Small intestine (tissue), 7 donors: ENCODE results near the gene NET1. TPM values are rescaled to one million over a fixed set of nuclear protein-coding genes. Genes with fewer than 3 reads are reported as not detected.

Source experiments
- DNase-seq, 2 donors: peaks; one replicate each; pipeline versions ENCODE4 v3.0.0 to v3.0.0-alpha.2; 2013
- FAIRE-seq: peaks from 2 replicates; lab custom pipeline; 2012; peaks lifted over from hg19 to GRCh38; lab: Jason Lieb, UNC
- H3K27ac ChIP-seq, 3 donors: one replicate each; pipeline ENCODE4 v1.5.1; 2013; ENCODE audit warnings: low read length in 2 of 3, mild to moderate bottlenecking in 2 of 3, control low read depth in 1 of 3, inconsistent platforms in 1 of 3, low read depth in 1 of 3, moderate library complexity in 1 of 3
- H3K27me3 ChIP-seq, 3 donors: one replicate each; pipeline ENCODE4 v1.6.1; 2013; ENCODE audit warnings: low read length in 3 of 3, inconsistent platforms in 1 of 3; ENCODE audit not compliant: control insufficient read depth in 3 of 3, insufficient read depth in 3 of 3
- H3K36me3 ChIP-seq, 3 donors: one replicate each; pipeline ENCODE4 v1.6.1; 2013; ENCODE audit warnings: low read length in 3 of 3, inconsistent platforms in 1 of 3, low read depth in 1 of 3, mild to moderate bottlenecking in 1 of 3, moderate library complexity in 1 of 3; ENCODE audit not compliant: control insufficient read depth in 3 of 3, insufficient read depth in 2 of 3
- H3K4me1 ChIP-seq, 3 donors: one replicate each; pipeline ENCODE4 v1.6.1; 2013; ENCODE audit warnings: low read length in 2 of 3, inconsistent platforms in 1 of 3, low read depth in 1 of 3, mild to moderate bottlenecking in 1 of 3, moderate library complexity in 1 of 3; ENCODE audit not compliant: control insufficient read depth in 3 of 3, insufficient read depth in 2 of 3
- H3K4me3 ChIP-seq, 3 donors: one replicate each; pipeline ENCODE4 v1.5.1; 2013; ENCODE audit warnings: low read length in 3 of 3, control low read depth in 1 of 3, inconsistent platforms in 1 of 3, low read depth in 1 of 3, mild to moderate bottlenecking in 1 of 3, moderate library complexity in 1 of 3
- H3K9me3 ChIP-seq, 2 donors: one replicate each; pipeline ENCODE4 v1.6.1; 2013; ENCODE audit warnings: low read depth in 1 of 2, low read length in 1 of 2; ENCODE audit not compliant: control insufficient read depth in 2 of 2, insufficient read depth in 1 of 2
- WGBS, 3 donors: extraction: QIAGEN DNeasy Blood & Tissue Kit; methylation state at CpG; one replicate each; pipeline ENCODE4 v1.1.7; 2013; 5-methylcytosine and 5-hydroxymethylcytosine counted together
- polyA plus RNA-seq, 4 donors: library from polyadenylated mRNA; stranded (reverse) in 3 of 4; unstranded in 1 of 4; fragments of 200-250 nt in 3 of 4; fragments of 120-200 nt in 1 of 4; gene quantifications; one replicate each; pipeline versions ENCODE4 v1.2.1 to v1.2.3, GENCODE V29; 2013
- donor health status: healthy with polysubstance abuse.
- donor health status: control.
- donor health status: control.
- donor health status: Bipolar disorder and iron deficiency.
- donor health status: healthy.

Gene NET1
- polyA plus RNA-seq, 4 donors = 58.0 to 187 (median 140) TPM

DNA sequence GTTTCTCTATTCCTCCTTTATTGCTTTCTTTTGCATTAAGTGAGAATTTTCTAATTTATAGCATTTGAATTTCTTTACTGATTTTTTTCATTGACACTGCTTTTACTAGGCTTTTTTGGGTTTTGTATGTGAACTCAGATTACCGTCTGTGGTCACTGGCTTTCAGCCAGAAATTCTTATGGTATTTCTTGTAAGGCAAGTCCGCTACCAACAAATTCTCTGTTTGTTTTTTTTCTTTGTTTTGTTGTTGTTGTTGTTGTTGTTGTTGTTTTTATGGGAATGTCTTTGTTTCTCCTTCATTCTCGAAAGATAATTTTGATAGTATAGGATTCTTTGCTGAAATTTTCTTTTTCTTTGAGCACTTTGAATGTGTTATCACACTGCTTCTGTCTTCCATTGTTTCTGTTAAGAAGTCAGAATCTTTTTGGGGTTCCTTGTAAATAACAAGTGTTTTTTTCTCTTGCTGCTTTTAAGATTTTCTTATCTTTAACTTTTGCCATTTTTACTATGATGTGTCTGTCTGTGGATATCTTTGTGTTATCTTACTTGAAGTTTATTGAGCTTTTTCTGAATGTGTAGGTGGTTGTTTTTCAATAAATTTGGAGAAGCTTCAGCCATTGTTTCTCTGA, 7.2 kb downstream of the NET1 start:
- Histone ChIP-seq H3K4me1 (peaks cover 0 to 1% (median 0%) of the 10 kb centered on the region in 3 donors), H3K4me3 (no peak overlapping the region), H3K27me3 (no peaks in the 10 kb centered on the region), H3K27ac (no peak overlapping the region), H3K36me3 (no peaks in the 10 kb centered on the region), H3K9me3 (no peaks in the 10 kb centered on the region)
- no peak for DNase-seq
- 86 to 93% (median 86%) methylated on average over 3 of the region's 3 CpGs for WGBS, 3 donors
- no peak for FAIRE-seq

DNA sequence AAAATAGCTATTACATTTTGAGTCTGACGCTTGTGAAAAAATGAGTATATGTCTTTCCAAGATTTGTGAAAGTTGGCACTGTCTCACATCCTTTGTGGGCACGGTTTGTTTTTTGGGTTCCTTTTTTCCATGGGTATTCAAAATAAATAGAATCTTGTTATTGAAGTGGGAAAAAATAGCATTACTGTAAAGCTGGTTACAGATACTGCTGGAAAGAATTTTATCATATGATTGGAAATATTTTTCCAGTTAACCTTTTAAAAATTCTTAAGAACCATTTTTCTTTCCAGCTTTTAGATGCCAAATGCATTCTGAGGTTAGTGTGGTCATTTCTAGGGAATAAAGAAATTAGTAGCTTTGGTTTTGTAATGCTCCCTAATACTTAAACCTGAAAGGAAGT, 11.4 kb downstream of the NET1 start:
- DNase-seq = no peak
- 42 to 50% (median 49%) methylated on average over 2 of the region's 2 CpGs for WGBS, 3 donors
- H3K9me3 ChIP-seq = no peaks in the 10 kb centered on the region

DNA sequence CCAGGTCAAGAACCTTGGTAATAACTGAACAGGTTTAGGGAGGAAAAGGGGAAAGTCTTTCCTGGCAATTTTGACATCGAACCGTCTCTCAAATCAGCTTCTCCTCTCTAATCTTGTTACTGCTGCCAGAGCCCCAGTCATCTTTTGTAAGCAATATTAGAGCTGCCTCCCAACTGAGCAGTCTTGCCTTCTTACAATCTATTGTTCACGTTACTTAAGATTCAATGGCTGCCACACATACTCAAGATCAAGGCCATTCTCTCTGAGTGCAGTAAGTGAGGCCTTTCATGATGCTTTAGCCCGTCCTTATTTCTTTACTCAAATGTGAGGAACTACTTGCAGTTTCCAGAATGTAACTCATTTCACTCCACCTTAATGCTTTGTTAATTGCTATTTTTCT, 12.4 kb downstream of the NET1 start:
- 59 to 73% (median 73%) methylated on average over 4 of the region's 4 CpGs for WGBS, 3 donors

More for the DNA sequence above, 11.4 kb downstream of the NET1 start:
- Histone ChIP-seq H3K4me3 (no peak overlapping the region), H3K4me1 (no peaks in the 10 kb centered on the region), H3K27me3 (no peaks in the 10 kb centered on the region), H3K36me3 (no peaks in the 10 kb centered on the region), H3K27ac (no peak overlapping the region)
- FAIRE-seq = no peak

DNA sequence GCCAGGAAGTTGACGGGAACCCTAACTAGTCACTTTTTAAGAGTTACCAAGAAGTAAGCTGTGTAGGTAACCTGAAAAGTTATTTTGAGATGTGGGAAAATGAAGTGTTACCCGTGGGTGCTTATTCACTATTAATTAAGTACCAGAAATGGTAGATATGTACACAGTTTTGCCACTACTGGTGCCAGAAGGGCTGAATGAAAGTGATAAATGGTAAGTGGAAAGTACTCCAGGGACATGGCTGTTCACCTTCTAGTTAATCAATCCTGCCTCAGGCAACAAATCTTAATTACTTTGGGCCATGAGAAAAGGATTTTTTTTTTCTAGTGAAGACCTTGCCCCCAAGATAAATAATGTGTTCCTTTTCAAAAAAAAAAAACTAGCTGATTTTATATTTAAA, 15.8 kb downstream of the NET1 start:
- 67 to 69% (median 68%) methylated on average over 2 of the region's 2 CpGs for WGBS, 3 donors

More for the DNA sequence above, 12.4 kb downstream of the NET1 start:
- Histone ChIP-seq H3K4me3 (no peak overlapping the region), H3K4me1 (no peaks in the 10 kb centered on the region), H3K27ac (no peak overlapping the region), H3K36me3 (no peaks in the 10 kb centered on the region), H3K27me3 (no peaks in the 10 kb centered on the region), H3K9me3 (no peaks in the 10 kb centered on the region)
- no peak for FAIRE-seq
- no peak for DNase-seq

DNA sequence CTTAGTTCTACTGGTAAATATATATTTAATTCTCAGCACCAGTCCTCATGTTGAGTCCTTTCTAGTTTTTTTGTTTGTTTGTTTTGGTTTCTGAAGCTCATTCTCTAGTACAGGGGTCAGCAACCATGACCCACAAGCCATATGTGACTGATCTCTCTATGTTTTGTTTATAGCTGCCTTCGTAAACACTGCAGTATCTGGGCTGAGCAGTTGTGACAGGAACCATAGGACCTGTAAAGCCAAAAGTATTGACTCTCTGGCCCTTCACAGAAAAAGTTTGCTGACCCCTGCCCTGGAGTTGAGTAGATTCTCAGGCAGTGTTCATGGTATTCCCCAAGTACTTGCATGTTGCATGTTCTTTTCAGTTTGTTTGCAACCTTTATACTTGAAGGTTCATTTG, 20.8 kb downstream of the NET1 start:
- H3K36me3 ChIP-seq = peaks cover 0 to 2% (median 0%) of the 10 kb centered on the region in 3 donors
- FAIRE-seq (no peak), DNase-seq (no peak)
- no peak overlapping the region for H3K27ac ChIP-seq
- H3K4me3 ChIP-seq = no peak overlapping the region
- H3K4me1 ChIP-seq = peaks cover 0 to 2% (median 0%) of the 10 kb centered on the region in 3 donors
- 73 to 91% (median 76%) methylated on average over 1 of the region's 1 CpG for WGBS, 3 donors
- H3K27me3 ChIP-seq = no peaks in the 10 kb centered on the region
- H3K9me3 ChIP-seq = no peaks in the 10 kb centered on the region

More for the DNA sequence above, 15.8 kb downstream of the NET1 start:
- Histone ChIP-seq H3K9me3 (no peaks in the 10 kb centered on the region), H3K4me3 (no peak overlapping the region), H3K4me1 (no peaks in the 10 kb centered on the region), H3K36me3 (peaks cover 0 to 2% (median 0%) of the 10 kb centered on the region in 3 donors), H3K27ac (peak overlapping the region in 1 of 3 donors; percentile 27), H3K27me3 (no peaks in the 10 kb centered on the region)
- DNase-seq = no peak
- no peak for FAIRE-seq

DNA sequence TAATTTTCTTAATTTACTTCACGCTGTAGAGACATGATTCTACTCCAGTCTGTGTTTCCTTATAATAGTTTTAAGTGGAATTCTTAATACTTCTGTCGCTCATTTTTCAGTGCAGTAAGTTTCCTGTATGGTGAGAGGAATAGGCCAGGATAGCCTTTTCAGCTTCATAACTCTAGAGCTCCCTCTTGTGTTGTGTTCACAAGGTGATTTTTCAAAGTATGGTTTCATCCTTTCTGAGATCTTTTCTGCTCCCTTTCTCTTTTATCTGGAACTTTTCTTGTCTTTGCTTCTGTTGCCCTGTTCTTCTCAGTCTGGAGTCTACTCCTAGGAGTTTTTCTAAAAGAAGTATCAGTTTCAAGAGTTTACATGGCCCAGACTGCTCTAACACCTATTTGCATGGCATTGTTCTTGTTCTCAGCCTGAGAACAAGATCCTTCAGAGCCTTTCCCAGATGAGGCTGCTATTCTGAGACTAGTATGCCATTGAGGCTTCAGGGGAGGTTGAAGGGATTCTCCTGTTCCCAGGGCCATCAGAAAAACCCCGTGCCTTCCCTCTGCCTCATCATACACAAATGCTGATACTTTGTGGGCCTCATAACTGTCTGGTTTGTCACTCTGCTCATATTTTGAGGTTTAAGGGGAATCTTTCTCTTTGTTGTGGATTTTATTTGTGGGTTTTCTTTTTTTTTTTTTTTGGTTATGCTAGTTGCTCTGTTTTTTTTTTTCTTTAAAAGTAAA, 21.8 kb downstream of the NET1 start:
- FAIRE-seq (peak; percentile 49), DNase-seq (peak; percentile 62 to 65)
- Histone ChIP-seq H3K9me3 (no peaks in the 10 kb centered on the region), H3K4me1 (peaks cover 0 to 2% (median 0%) of the 10 kb centered on the region in 3 donors), H3K36me3 (peaks cover 0 to 2% (median 0%) of the 10 kb centered on the region in 3 donors), H3K4me3 (no peak overlapping the region), H3K27me3 (no peaks in the 10 kb centered on the region), H3K27ac (no peak overlapping the region)
- WGBS, 3 donors = 37 to 51% (median 40%) methylated on average over 3 of the region's 3 CpGs

DNA sequence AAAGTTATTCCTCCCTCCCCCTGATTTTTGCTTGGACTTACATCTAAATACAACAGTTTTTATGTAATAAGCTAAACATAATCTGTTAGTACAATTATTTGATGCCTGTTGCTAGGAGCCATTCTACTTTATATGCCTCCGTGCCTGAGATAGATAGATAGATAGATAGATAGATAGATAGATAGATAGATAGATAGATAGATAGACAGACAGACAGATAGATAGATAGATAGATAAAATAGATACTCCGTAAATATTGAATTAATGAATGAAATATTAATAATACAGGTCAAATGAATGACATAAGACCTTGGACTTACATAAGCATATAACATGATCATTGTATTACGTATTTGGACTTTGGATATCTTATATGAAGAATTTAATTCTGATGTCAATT, 23.0 kb downstream of the NET1 start:
- Histone ChIP-seq H3K9me3 (no peaks in the 10 kb centered on the region), H3K36me3 (peaks cover 0 to 2% (median 0%) of the 10 kb centered on the region in 3 donors), H3K27me3 (no peaks in the 10 kb centered on the region), H3K4me3 (no peak overlapping the region), H3K27ac (no peak overlapping the region), H3K4me1 (peaks cover 0 to 2% (median 0%) of the 10 kb centered on the region in 3 donors)
- no peak for DNase-seq
- 76 to 87% (median 84%) methylated on average over 3 of the region's 3 CpGs for WGBS, 3 donors
- FAIRE-seq = peak; percentile 19

DNA sequence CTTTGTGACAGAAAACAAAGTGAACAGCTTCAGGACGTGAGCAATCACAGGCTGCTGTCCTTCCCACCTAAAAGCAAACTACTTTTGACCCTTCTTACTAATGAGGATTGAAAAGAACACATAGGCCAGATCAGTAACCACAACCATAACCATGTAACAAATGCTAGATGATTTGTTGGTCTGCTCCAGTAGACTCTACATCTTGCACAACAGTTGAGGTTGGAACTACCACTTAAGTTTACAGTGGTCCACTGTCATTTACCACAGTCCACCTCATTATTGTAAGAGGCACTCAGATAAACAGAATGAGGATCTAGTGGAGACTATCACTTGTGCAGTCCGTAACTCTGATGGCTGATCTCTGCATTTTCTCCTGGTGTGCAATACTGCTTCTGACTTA, 27.8 kb downstream of the NET1 start:
- FAIRE-seq (no peak), DNase-seq (no peak)
- Histone ChIP-seq H3K4me3 (no peak overlapping the region), H3K4me1 (peaks cover 2 to 25% (median 3%) of the 10 kb centered on the region in 3 donors), H3K27ac (no peak overlapping the region), H3K9me3 (no peaks in the 10 kb centered on the region), H3K36me3 (no peaks in the 10 kb centered on the region), H3K27me3 (no peaks in the 10 kb centered on the region)
- WGBS, 3 donors = 87 to 97% (median 95%) methylated on average over 2 of the region's 2 CpGs
